Trophoblast cell (in vitro differentiated cells and primary cell): ENCODE results near the gene SOWAHC.

Experiments
- DNase-seq, 2 donors: peaks; one replicate each; pipeline ENCODE4 v3.0.0-alpha.2; 2016
- H2AFZ ChIP-seq: 2 replicates; pipeline ENCODE4 v1.6.1; 2013; ENCODE audit warnings: low read length, moderate library complexity, mild to moderate bottlenecking; ENCODE audit not compliant: insufficient read depth, poor library complexity
- H2AK5ac ChIP-seq: 2 replicates; pipeline ENCODE4 v1.6.1; 2013; ENCODE audit warnings: mild to moderate bottlenecking, low read length
- H2BK120ac ChIP-seq: 2 replicates; pipeline ENCODE4 v1.6.1; 2013; ENCODE audit warnings: low read length, mild to moderate bottlenecking, moderate library complexity; ENCODE audit not compliant: insufficient read depth, poor library complexity
- H2BK12ac ChIP-seq: 2 replicates; pipeline ENCODE4 v1.6.1; 2013; ENCODE audit warnings: mild to moderate bottlenecking, low read length, moderate library complexity
- H2BK5ac ChIP-seq: 2 replicates; pipeline ENCODE4 v1.6.1; 2013; ENCODE audit warnings: low read length, low read depth, moderate library complexity, mild to moderate bottlenecking; ENCODE audit not compliant: poor library complexity
- H3K14ac ChIP-seq: 2 replicates; pipeline ENCODE4 v1.6.1; 2013; ENCODE audit warnings: mild to moderate bottlenecking, low read length
- H3K18ac ChIP-seq: 2 replicates; pipeline ENCODE4 v1.6.1; 2013; ENCODE audit warnings: mild to moderate bottlenecking, low read length
- H3K23ac ChIP-seq: 2 replicates; pipeline ENCODE4 v1.6.1; 2013; ENCODE audit warnings: low read length
- H3K27ac ChIP-seq: 2 replicates; pipeline ENCODE4 v1.5.1; 2013; ENCODE audit warnings: low read depth, mild to moderate bottlenecking, inconsistent platforms, low read length, moderate library complexity
- H3K27me3 ChIP-seq: 2 replicates; pipeline ENCODE4 v1.6.1; 2013; ENCODE audit warnings: inconsistent platforms, mild to moderate bottlenecking, low read length, moderate library complexity; ENCODE audit not compliant: insufficient read depth
- H3K36me3 ChIP-seq, 2 experiments: 1 replicate in 1 of 2; 2 replicates in 1 of 2; pipeline ENCODE4 v1.6.1; 2013; ENCODE audit warnings: low read length in 2 of 2, mild to moderate bottlenecking in 2 of 2, moderate library complexity in 1 of 2; ENCODE audit not compliant: insufficient read depth in 2 of 2, control insufficient read depth in 1 of 2
- H3K4ac ChIP-seq: 2 replicates; pipeline ENCODE4 v1.6.1; 2013; ENCODE audit warnings: low read depth, mild to moderate bottlenecking, low read length, moderate library complexity
- H3K4me1 ChIP-seq, 2 experiments: 1 replicate in 1 of 2; 2 replicates in 1 of 2; pipeline ENCODE4 v1.6.1; 2013; ENCODE audit warnings: low read length in 2 of 2, mild to moderate bottlenecking in 2 of 2, moderate library complexity in 1 of 2; ENCODE audit not compliant: insufficient read depth in 2 of 2, control insufficient read depth in 1 of 2
- H3K4me2 ChIP-seq: 2 replicates; pipeline ENCODE4 v1.6.1; 2013; ENCODE audit warnings: inconsistent platforms, mild to moderate bottlenecking, low read length, moderate library complexity
- H3K4me3 ChIP-seq: 2 replicates; pipeline ENCODE4 v1.5.1; 2013; ENCODE audit warnings: mild to moderate bottlenecking, low read depth, low read length, inconsistent platforms
- H3K79me1 ChIP-seq: one replicate; pipeline ENCODE4 v1.6.1; 2013; ENCODE audit warnings: low read length
- H3K79me2 ChIP-seq: 2 replicates; pipeline ENCODE4 v1.6.1; 2013; ENCODE audit warnings: low read length, mild to moderate bottlenecking; ENCODE audit not compliant: control insufficient read depth, insufficient read depth, poor library complexity
- H3K9ac ChIP-seq: 2 replicates; pipeline ENCODE4 v1.6.1; 2013; ENCODE audit warnings: mild to moderate bottlenecking, low read length
- H3K9me3 ChIP-seq: 2 replicates; pipeline ENCODE4 v1.6.1; 2013; ENCODE audit warnings: low read depth, mild to moderate bottlenecking, control low read depth, inconsistent platforms, low read length; ENCODE audit not compliant: insufficient read depth
- H4K12ac ChIP-seq: 2 replicates; pipeline ENCODE4 v1.6.1; 2013; ENCODE audit warnings: low read depth, mild to moderate bottlenecking, low read length, moderate library complexity
- H4K8ac ChIP-seq: 2 replicates; pipeline ENCODE4 v1.6.1; 2013; ENCODE audit warnings: low read depth, mild to moderate bottlenecking, low read length, moderate library complexity
- H4K91ac ChIP-seq: one replicate; pipeline ENCODE4 v1.6.1; 2013; ENCODE audit warnings: low read depth, mild to moderate bottlenecking, low read length, moderate library complexity
- WGBS: extraction: QIAGEN DNeasy Blood & Tissue Kit; methylation state at CpG from one replicate; pipeline ENCODE4 v1.1.7; 2013; ENCODE audit warnings: missing lambda C conversion rate; ENCODE audit not compliant: insufficient read length, insufficient coverage; ENCODE audit errors: extremely low coverage; 5-methylcytosine and 5-hydroxymethylcytosine counted together

SOWAHC gene

GRCh38 chr2:109631741-109632140, 17.6 kb downstream of the SOWAHC start:
- Histone ChIP-seq H2AK5ac (no peak overlapping the region), H3K4ac (no peak overlapping the region), H3K4me2 (no peak overlapping the region), H3K4me1 (peaks cover 7 to 9% of the 10 kb centered on the region in 2 experiments), H3K4me3 (no peak overlapping the region), H4K12ac (no peak overlapping the region), H3K9me3 (peaks cover 1% of the 10 kb centered on the region), H4K8ac (no peak overlapping the region), H3K79me2 (no peaks in the 10 kb centered on the region), H4K91ac (peak overlapping the region; percentile 85), H3K36me3 (no peaks in the 10 kb centered on the region), H2BK120ac (peak overlapping the region; percentile 77), H3K18ac (no peak overlapping the region), H3K9ac (no peak overlapping the region), H3K27ac (peak overlapping the region; percentile 75), H3K23ac (no peak overlapping the region), H2BK5ac (peak overlapping the region; percentile 84), H3K14ac (peak overlapping the region; percentile 54), H2AFZ (no peak overlapping the region), H3K27me3 (no peaks in the 10 kb centered on the region), H2BK12ac (peak overlapping the region; percentile 94), H3K79me1 (peaks cover 12% of the 10 kb centered on the region)
- WGBS: no CpG with 5 or more reads among the region's 3 CpGs
- peak; percentile 88 to 91 for DNase-seq

DNA sequence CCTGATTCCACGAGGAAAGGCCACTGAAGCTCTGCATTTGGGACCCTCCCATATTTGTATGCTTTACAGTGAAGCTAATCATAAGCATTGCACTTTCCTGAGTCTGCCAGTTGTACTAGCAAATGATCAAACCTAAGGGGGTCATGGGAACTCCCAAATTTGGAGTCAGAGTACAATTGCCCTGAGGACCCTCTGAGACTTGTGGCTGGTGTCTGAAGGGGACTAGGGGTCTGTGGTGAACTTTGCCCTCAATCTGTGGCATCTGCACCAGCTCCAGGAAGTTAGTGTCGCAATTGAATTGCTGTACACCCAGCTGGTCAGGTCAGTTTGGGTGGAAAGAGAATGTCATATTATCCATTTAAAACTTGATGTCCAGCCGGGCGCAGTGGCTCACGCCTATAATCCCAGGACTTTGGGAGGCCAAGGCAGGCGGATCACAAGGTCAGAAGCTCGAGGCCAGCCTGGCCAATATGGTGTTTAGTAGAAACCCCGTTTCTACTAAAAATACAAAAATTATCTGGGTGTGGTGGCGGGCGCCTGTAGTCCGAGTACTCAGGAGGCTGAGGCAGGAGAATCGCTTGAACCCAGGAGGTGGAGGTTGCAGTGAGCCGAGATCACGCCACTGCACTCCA, 18.1 kb downstream of the SOWAHC start:
- Histone ChIP-seq H3K9ac (no peak overlapping the region), H3K79me2 (no peaks in the 10 kb centered on the region), H2AK5ac (no peak overlapping the region), H3K27me3 (no peaks in the 10 kb centered on the region), H2BK120ac (peak overlapping the region; percentile 77), H2BK12ac (peak overlapping the region; percentile 94), H4K12ac (no peak overlapping the region), H3K23ac (no peak overlapping the region), H2AFZ (no peak overlapping the region), H3K79me1 (peaks cover 12% of the 10 kb centered on the region), H4K8ac (no peak overlapping the region), H3K18ac (no peak overlapping the region), H3K27ac (peak overlapping the region; percentile 75), H3K4me3 (no peak overlapping the region), H3K4me1 (peaks cover 7 to 9% of the 10 kb centered on the region in 2 experiments), H2BK5ac (peak overlapping the region; percentile 84), H3K14ac (peak overlapping the region; percentile 54), H3K36me3 (no peaks in the 10 kb centered on the region), H3K9me3 (no peaks in the 10 kb centered on the region), H3K4me2 (peak overlapping the region; percentile 13), H4K91ac (peak overlapping the region; percentile 85), H3K4ac (no peak overlapping the region)
- no CpG with 5 or more reads among the region's 14 CpGs for WGBS
- DNase-seq: peak; percentile 65 to 88

- no peak overlapping the region for H3K18ac ChIP-seq
- no peak overlapping the region for H4K12ac ChIP-seq
- H3K4me1 ChIP-seq: peaks cover 7 to 10% of the 10 kb centered on the region in 2 experiments
- no peak overlapping the region for H2BK5ac ChIP-seq
- H3K23ac ChIP-seq: no peak overlapping the region
- H2BK120ac ChIP-seq: no peak overlapping the region
- no peak overlapping the region for H3K4ac ChIP-seq
- H3K9ac ChIP-seq: no peak overlapping the region
- H3K79me1 ChIP-seq: peaks cover 12% of the 10 kb centered on the region
- H4K8ac ChIP-seq: no peak overlapping the region
- H3K9me3 ChIP-seq: no peaks in the 10 kb centered on the region
- no CpG with 5 or more reads among the region's 10 CpGs for WGBS
- H3K4me2 ChIP-seq: no peak overlapping the region
- H3K36me3 ChIP-seq: no peaks in the 10 kb centered on the region
- H3K27ac ChIP-seq: no peak overlapping the region
- H3K14ac ChIP-seq: no peak overlapping the region
- peak overlapping the region; percentile 79 for H2BK12ac ChIP-seq
- H2AFZ ChIP-seq: no peak overlapping the region
- H3K4me3 ChIP-seq: no peak overlapping the region
- H3K27me3 ChIP-seq: no peaks in the 10 kb centered on the region
- peak in 1 of 2 donors; percentile 60 for DNase-seq
- no peaks in the 10 kb centered on the region for H3K79me2 ChIP-seq
- H4K91ac ChIP-seq: peak overlapping the region; percentile 15
- peak overlapping the region; percentile 52 for H2AK5ac ChIP-seq
Measured at GRCh38 chr2:109633284-109633961, 19.3 kb downstream of the SOWAHC start.

DNA sequence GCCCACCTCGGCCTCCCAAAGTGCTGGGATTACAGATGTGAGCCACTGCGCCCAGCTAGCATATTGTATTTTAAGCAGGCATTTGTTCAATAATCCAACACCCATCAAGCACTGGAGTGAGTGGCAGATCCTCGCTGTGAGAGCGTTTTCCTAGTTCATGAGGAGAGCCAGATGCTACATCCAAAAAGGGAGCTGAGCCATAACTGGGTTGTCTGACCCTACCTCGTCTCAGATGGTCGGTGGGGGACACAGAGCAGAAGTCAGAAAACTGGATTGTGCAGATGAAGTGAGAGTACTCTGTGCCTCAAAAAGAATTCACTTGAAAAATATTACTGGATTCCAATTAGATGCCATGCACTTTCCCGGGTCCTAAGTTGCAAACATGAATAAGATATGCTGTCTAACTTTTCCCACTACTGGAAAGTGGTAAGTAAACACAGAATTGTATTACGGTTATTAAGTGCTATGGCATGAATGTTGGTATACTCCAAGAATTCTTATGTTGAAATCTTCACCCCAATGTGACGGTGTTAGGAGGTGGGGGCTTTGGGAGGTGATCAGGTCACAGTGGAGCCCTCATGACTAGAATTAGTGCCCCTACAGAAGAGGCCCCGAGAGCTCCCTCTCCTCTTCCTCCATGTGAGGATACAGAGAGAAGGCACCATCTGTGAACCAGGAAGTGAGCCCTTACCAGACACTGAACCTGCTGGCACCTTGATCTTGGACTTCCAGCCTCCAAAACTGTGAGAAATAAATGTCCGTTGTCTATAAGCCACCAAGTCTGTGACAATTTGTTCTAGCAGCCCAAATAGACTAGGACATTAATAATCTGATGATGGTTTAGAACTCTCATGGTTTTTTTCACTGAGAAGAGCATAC, 21.5 kb downstream of the SOWAHC start:
- Histone ChIP-seq H3K4me3 (no peak overlapping the region), H3K36me3 (no peaks in the 10 kb centered on the region), H3K9ac (no peak overlapping the region), H3K4ac (no peak overlapping the region), H2AK5ac (no peak overlapping the region), H3K4me2 (no peak overlapping the region), H2AFZ (no peak overlapping the region), H3K18ac (no peak overlapping the region), H2BK12ac (peak overlapping the region; percentile 30), H3K27ac (no peak overlapping the region), H3K23ac (no peak overlapping the region), H3K79me1 (peaks cover 13% of the 10 kb centered on the region), H4K12ac (no peak overlapping the region), H4K91ac (peak overlapping the region; percentile 53), H4K8ac (no peak overlapping the region), H3K27me3 (no peaks in the 10 kb centered on the region), H3K9me3 (no peaks in the 10 kb centered on the region), H3K4me1 (peaks cover 10 to 13% of the 10 kb centered on the region in 2 experiments), H3K79me2 (no peaks in the 10 kb centered on the region), H2BK120ac (no peak overlapping the region), H2BK5ac (no peak overlapping the region), H3K14ac (no peak overlapping the region)
- no CpG with 5 or more reads among the region's 11 CpGs for WGBS
- DNase-seq: peak; percentile 35 to 39
